Subcutaneous abdominal adipose tissue (tissue), 5 donors: ENCODE results near the gene SCN4B.

Source experiments
- H3K27ac ChIP-seq: one replicate; pipeline ENCODE4 v1.7.0; 2013; ENCODE audit warnings: low read depth, mild to moderate bottlenecking, inconsistent platforms, low read length, moderate library complexity
- H3K27me3 ChIP-seq, 5 donors: one replicate each; pipeline ENCODE4 v1.7.0; 2013; ENCODE audit warnings: low read length in 5 of 5, inconsistent platforms in 1 of 5; ENCODE audit not compliant: control insufficient read depth in 5 of 5, insufficient read depth in 4 of 5
- H3K36me3 ChIP-seq, 5 donors: one replicate each; pipeline ENCODE4 v1.7.0; 2013; ENCODE audit warnings: low read length in 5 of 5; ENCODE audit not compliant: control insufficient read depth in 5 of 5, insufficient read depth in 5 of 5
- H3K4me1 ChIP-seq, 5 donors: one replicate each; pipeline ENCODE4 v1.7.0; 2013; ENCODE audit warnings: low read length in 5 of 5, mild to moderate bottlenecking in 3 of 5, moderate library complexity in 1 of 5; ENCODE audit not compliant: control insufficient read depth in 5 of 5, insufficient read depth in 5 of 5
- H3K4me3 ChIP-seq, 5 donors: one replicate each; pipeline ENCODE4 v1.7.0; 2013; ENCODE audit warnings: low read length in 5 of 5, low read depth in 1 of 5
- H3K9ac ChIP-seq, 5 donors: one replicate each; pipeline ENCODE4 v1.7.0; 2013; ENCODE audit warnings: low read length in 5 of 5, mild to moderate bottlenecking in 4 of 5, moderate library complexity in 3 of 5
- H3K9me3 ChIP-seq, 5 donors: one replicate each; pipeline ENCODE4 v1.7.0; 2013; ENCODE audit warnings: low read length in 5 of 5; ENCODE audit not compliant: control insufficient read depth in 5 of 5
- donor health status: healthy.
- donor health status: healthy.
- donor health status: healthy.
- donor health status: healthy.
- donor health status: healthy.

Gene SCN4B

GRCh38 chr11:118105657-118106305, 46.8 kb downstream of the SCN4B start:
- Histone ChIP-seq H3K27me3 (no peaks in the 10 kb centered on the region), H3K9me3 (no peaks in the 10 kb centered on the region), H3K36me3 (no peaks in the 10 kb centered on the region), H3K27ac (no peak overlapping the region), H3K4me1 (peaks cover 0 to 27% (median 16%) of the 10 kb centered on the region in 5 donors), H3K9ac (no peak overlapping the region), H3K4me3 (no peak overlapping the region)

GRCh38 chr11:118104491-118104890, 48.1 kb downstream of the SCN4B start:
- Histone ChIP-seq H3K4me1 (peaks cover 0 to 40% (median 28%) of the 10 kb centered on the region in 5 donors), H3K4me3 (no peak overlapping the region), H3K36me3 (no peaks in the 10 kb centered on the region), H3K27me3 (no peaks in the 10 kb centered on the region), H3K9ac (no peak overlapping the region), H3K9me3 (no peaks in the 10 kb centered on the region), H3K27ac (no peak overlapping the region)

- H3K27ac ChIP-seq, result no peak overlapping the region
- no peaks in the 10 kb centered on the region for H3K27me3 ChIP-seq
- no peaks in the 10 kb centered on the region for H3K9me3 ChIP-seq
- H3K9ac ChIP-seq, result no peak overlapping the region
- H3K36me3 ChIP-seq, result no peaks in the 10 kb centered on the region
- H3K4me1 ChIP-seq, result peaks cover 0 to 42% (median 28%) of the 10 kb centered on the region in 5 donors
- no peak overlapping the region for H3K4me3 ChIP-seq
Measured at GRCh38 chr11:118102721-118103261, 49.8 kb downstream of the SCN4B start.

GRCh38 chr11:118100691-118101232, 51.9 kb downstream of the SCN4B start:
- peaks cover 0 to 39% (median 33%) of the 10 kb centered on the region in 5 donors for H3K4me1 ChIP-seq
- H3K9me3 ChIP-seq, result no peaks in the 10 kb centered on the region
- no peak overlapping the region for H3K4me3 ChIP-seq
- no peaks in the 10 kb centered on the region for H3K27me3 ChIP-seq
- H3K36me3 ChIP-seq, result no peaks in the 10 kb centered on the region
- no peak overlapping the region for H3K9ac ChIP-seq
- H3K27ac ChIP-seq, result no peak overlapping the region

- no peak overlapping the region for H3K27ac ChIP-seq
- no peak overlapping the region for H3K9ac ChIP-seq
Measured at GRCh38 chr11:118099838-118100556, 52.6 kb downstream of the SCN4B start.

DNA sequence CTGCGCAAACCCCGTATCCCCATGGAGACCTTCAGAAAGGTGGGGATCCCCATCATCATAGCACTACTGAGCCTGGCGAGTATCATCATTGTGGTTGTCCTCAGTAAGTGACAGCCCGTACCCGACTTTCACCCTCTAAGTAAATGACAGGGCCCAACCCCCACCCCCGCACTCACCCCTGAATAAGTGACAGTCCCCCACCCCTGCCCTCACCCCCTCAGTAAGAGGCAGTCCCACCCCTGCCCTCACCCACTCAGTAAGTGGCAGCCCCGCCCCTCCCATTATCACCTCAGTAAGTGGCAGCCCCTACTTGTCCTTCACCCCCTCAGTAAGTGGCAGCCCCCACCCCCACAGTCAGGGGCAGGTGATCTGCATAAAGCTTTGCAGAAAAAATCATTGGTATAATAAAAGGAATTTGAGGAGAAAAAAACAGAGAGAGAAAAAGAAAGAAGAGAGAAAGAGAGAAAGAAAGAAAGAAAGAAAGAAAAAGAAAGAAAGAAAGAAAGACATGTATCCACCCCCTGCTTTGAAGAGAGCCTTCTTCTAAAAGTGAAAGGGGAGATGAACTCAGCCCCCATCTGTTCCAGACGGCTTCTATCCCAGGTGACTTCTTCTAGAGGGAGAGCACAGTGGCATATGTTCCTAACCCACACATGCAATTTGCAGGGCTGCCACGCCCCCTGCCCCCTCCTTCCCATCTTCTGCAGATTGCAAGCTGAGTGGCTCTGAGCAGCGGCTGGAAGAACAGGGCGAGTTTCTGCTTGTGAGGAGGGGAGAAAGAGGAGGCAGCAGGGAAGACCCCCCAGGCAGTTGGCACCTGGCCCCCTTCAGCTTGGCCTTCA, 53.4 kb downstream of the SCN4B start:
- Histone ChIP-seq H3K4me1 (peaks cover 0 to 34% (median 28%) of the 10 kb centered on the region in 5 donors), H3K4me3 (no peak overlapping the region), H3K36me3 (no peaks in the 10 kb centered on the region), H3K9me3 (no peaks in the 10 kb centered on the region), H3K27me3 (no peaks in the 10 kb centered on the region), H3K27ac (no peak overlapping the region), H3K9ac (no peak overlapping the region)

More at GRCh38 chr11:118099838-118100556, 52.6 kb downstream of the SCN4B start:
- H3K36me3 ChIP-seq, result no peaks in the 10 kb centered on the region
- H3K4me1 ChIP-seq, result peaks cover 0 to 39% (median 33%) of the 10 kb centered on the region in 5 donors
- H3K9me3 ChIP-seq, result no peaks in the 10 kb centered on the region
- no peaks in the 10 kb centered on the region for H3K27me3 ChIP-seq
- no peak overlapping the region for H3K4me3 ChIP-seq

DNA sequence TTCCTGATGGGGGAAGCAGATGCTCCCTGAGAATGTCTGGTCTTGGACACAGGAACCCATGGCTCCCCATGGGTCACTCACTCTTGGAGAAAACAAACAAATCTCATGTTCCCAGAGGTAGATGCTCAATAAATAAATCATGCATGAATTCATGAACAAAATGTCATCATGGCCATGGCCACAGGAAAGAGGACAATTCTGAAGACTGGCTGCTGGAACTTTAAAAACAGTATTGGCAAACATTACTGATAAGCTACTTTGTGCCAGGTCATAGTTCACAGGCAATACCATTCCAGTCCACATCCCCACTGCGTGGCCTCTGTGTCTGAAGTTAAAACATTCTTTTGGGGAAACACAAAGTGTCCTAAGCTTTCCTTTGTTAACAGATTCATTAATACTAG, 56.7 kb downstream of the SCN4B start:
- Histone ChIP-seq H3K4me3 (no peak overlapping the region), H3K9me3 (no peaks in the 10 kb centered on the region), H3K9ac (no peak overlapping the region), H3K36me3 (no peaks in the 10 kb centered on the region), H3K4me1 (peaks cover 0 to 31% (median 24%) of the 10 kb centered on the region in 5 donors), H3K27me3 (peaks cover 0 to 3% (median 0%) of the 10 kb centered on the region in 5 donors), H3K27ac (no peak overlapping the region)

DNA sequence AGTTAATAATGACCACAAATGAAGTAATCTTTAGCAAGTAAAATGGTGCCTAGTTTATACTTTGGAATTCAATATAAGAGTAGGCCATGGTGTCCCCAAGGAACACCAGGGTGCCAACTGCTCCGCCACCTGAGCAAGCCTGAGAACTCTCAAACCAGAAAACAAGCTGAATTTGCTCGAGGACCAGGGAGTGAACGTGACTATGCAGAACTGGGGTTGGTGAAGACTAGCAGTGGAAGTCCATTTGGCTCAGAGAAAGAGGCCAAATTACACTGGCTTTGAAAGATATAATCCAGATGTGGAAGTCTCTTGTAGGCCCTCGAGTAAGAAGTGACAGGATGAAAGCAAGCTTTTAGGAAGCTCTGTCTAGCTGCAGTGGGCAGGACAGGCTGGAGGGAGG, 57.1 kb downstream of the SCN4B start:
- H3K4me3 ChIP-seq, result no peak overlapping the region
- peaks cover 0 to 4% (median 0%) of the 10 kb centered on the region in 5 donors for H3K27me3 ChIP-seq
- H3K4me1 ChIP-seq, result peaks cover 0 to 26% (median 19%) of the 10 kb centered on the region in 5 donors
- H3K9ac ChIP-seq, result no peak overlapping the region
- no peaks in the 10 kb centered on the region for H3K9me3 ChIP-seq
- no peak overlapping the region for H3K27ac ChIP-seq
- H3K36me3 ChIP-seq, result no peaks in the 10 kb centered on the region

GRCh38 chr11:118092907-118093571, 59.6 kb downstream of the SCN4B start:
- Histone ChIP-seq H3K4me3 (no peak overlapping the region), H3K9me3 (peaks cover 0 to under 1% (median 0%) of the 10 kb centered on the region in 5 donors), H3K27ac (no peak overlapping the region), H3K27me3 (peaks cover 0 to 4% (median 0%) of the 10 kb centered on the region in 5 donors), H3K36me3 (no peaks in the 10 kb centered on the region), H3K9ac (no peak overlapping the region), H3K4me1 (peaks cover 0 to 15% (median 12%) of the 10 kb centered on the region in 5 donors)
